WTC11 (cell line): ENCODE measurements around the gene LMOD1. TPM values are rescaled to one million over a fixed set of nuclear protein-coding genes. Genes with fewer than 3 reads are reported as not detected.

ENCODE experiments used
- ATAC-seq: fragments of 200-7000 bp; cut with Tn5 transposase; 2 replicates; pipeline ENCODE4 v1.10.0; 2021; ENCODE audit warnings: mild to moderate bottlenecking, moderate library complexity
- CTCF ChIA-PET: fragments of 300-600 bp; sonication (Branson Sonifier 250); formaldehyde crosslinking; loops from one replicate; lab custom pipeline; 2021; ENCODE audit warnings: antibody characterized with exemption; lab: Charles Lee
- POLR2A ChIA-PET: fragments of 350-600 bp; sonication (Branson Sonifier 250); formaldehyde crosslinking; loops from one replicate; lab custom pipeline; 2021; ENCODE audit warnings: antibody characterized with exemption; lab: Charles Lee
- DNase-seq: peaks from one replicate; pipeline ENCODE4 v3.0.0; 2021; ENCODE audit warnings: low spot score
- H3K27ac Mint-ChIP-seq: 2 replicates; pipeline ENCODE4 v1.8.0; 2021; ENCODE audit warnings: mixed read lengths
- H3K27me3 Mint-ChIP-seq: 2 replicates; pipeline ENCODE4 v1.8.0; 2021; ENCODE audit warnings: low read depth, mild to moderate bottlenecking, moderate library complexity, mixed read lengths
- H3K36me3 Mint-ChIP-seq: 2 replicates; pipeline ENCODE4 v1.8.0; 2021; ENCODE audit warnings: mixed read lengths
- H3K4me1 Mint-ChIP-seq: 2 replicates; pipeline ENCODE4 v1.8.0; 2022; ENCODE audit warnings: mixed read lengths
- H3K4me3 Mint-ChIP-seq: 2 replicates; pipeline ENCODE4 v1.8.0; 2021; ENCODE audit warnings: mild to moderate bottlenecking, moderate library complexity, mixed read lengths
- H3K9me3 Mint-ChIP-seq: 2 replicates; pipeline ENCODE4 v1.8.0; 2021; ENCODE audit warnings: mixed read lengths
- ARID4B ChIP-seq: sonication (generic); formaldehyde crosslinking; IDR thresholded peaks from 2 replicates; pipeline ENCODE4 v1.8.0; 2023; ENCODE audit warnings: missing genetic modification reagents, mild to moderate bottlenecking, borderline replicate concordance
- ATF6 ChIP-seq: sonication (generic); formaldehyde crosslinking; IDR thresholded peaks from 2 replicates; pipeline ENCODE4 v1.8.1; 2023; ENCODE audit warnings: mild to moderate bottlenecking, missing genetic modification reagents
- CBFB ChIP-seq: sonication (generic); formaldehyde crosslinking; IDR thresholded peaks from 2 replicates; pipeline ENCODE4 v1.8.1; 2022; ENCODE audit warnings: mild to moderate bottlenecking, low read depth, missing genetic modification reagents
- CREB1 ChIP-seq: sonication (generic); formaldehyde crosslinking; IDR thresholded peaks from 2 replicates; pipeline ENCODE4 v1.8.0; 2023; ENCODE audit warnings: mild to moderate bottlenecking, missing genetic modification reagents
- ELF4 ChIP-seq: sonication (generic); formaldehyde crosslinking; IDR thresholded peaks from 2 replicates; pipeline ENCODE4 v1.8.1; 2022; ENCODE audit warnings: low read depth, mild to moderate bottlenecking, moderate library complexity, missing genetic modification reagents
- EMX1 ChIP-seq: fragments of 250-450 bp; sonication (Bioruptor Pico); IDR thresholded peaks from 2 replicates; pipeline ENCODE4 v1.8.0; 2021; ENCODE audit warnings: mild to moderate bottlenecking
- JAZF1 ChIP-seq: fragments of 250-450 bp; sonication (Bioruptor Pico); IDR thresholded peaks from 2 replicates; pipeline ENCODE4 v1.9.0; 2021; ENCODE audit warnings: moderate library complexity, mild to moderate bottlenecking, inconsistent platforms
- MYBL2 ChIP-seq: sonication (generic); formaldehyde crosslinking; IDR thresholded peaks from 2 replicates; pipeline ENCODE4 v1.8.1; 2023; ENCODE audit warnings: mild to moderate bottlenecking, moderate library complexity, missing genetic modification reagents
- NR2C2 ChIP-seq: sonication (generic); formaldehyde crosslinking; IDR thresholded peaks from 2 replicates; pipeline ENCODE4 v1.8.0; 2022; ENCODE audit warnings: mild to moderate bottlenecking, missing genetic modification reagents
- RELA ChIP-seq: sonication (generic); formaldehyde crosslinking; IDR thresholded peaks from 2 replicates; pipeline ENCODE4 v1.8.1; 2022; ENCODE audit warnings: missing genetic modification reagents, mild to moderate bottlenecking, borderline replicate concordance
- SMAD4 ChIP-seq: sonication (generic); formaldehyde crosslinking; IDR thresholded peaks from 2 replicates; pipeline ENCODE4 v1.8.0; 2022; ENCODE audit warnings: mild to moderate bottlenecking, missing genetic modification reagents
- ZBTB43 ChIP-seq: sonication (generic); formaldehyde crosslinking; IDR thresholded peaks from 2 replicates; pipeline ENCODE4 v1.8.1; 2023; ENCODE audit warnings: mild to moderate bottlenecking, missing genetic modification reagents
- ZNF121 ChIP-seq: sonication (generic); formaldehyde crosslinking; IDR thresholded peaks from 2 replicates; pipeline ENCODE4 v1.8.0; 2023; ENCODE audit warnings: missing genetic modification reagents
- total RNA-seq: library from RNA; stranded (reverse); gene quantifications from 3 replicates; pipeline ENCODE4 v1.2.3, GENCODE V29; 2021
- TF ChIP-seq, protein P1 (sequence below): fragments of 250-450 bp; sonication (Bioruptor Pico); conservative IDR thresholded peaks from 2 replicates; pipeline ENCODE4 v1.9.0; 2021; ENCODE audit warnings: mild to moderate bottlenecking

Gene LMOD1
- total RNA-seq, 1 experiment from 2014 or later: 1.5 TPM

DNA sequence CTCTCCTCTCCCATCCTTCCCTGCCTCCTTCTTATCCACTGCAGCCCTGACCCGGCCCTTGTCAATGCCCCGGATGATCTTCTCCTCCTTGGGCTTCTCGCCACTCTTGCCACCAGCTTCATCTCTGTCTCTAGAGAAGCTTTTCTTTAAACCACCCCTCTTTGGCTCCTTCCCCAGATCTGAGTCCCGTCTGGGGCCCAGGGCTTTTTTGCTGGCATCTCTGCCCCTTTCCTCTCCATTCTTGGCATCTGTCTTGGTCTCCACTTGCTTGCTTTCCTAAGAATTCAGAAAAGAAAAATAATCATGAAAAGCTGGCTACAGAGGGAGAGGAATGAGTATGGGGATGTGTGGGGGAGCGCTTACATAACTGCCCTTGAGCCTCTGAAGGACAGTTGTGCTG lies 45.9 kb downstream of the LMOD1 start:
- ATAC-seq (no peak), DNase-seq (no peak)
- Mint-ChIP-seq H3K27ac (no peak overlapping the region), H3K4me1 (peaks cover 10% of the 10 kb centered on the region), H3K27me3 (peaks cover 4% of the 10 kb centered on the region), H3K4me3 (no peak overlapping the region), H3K36me3 (no peaks in the 10 kb centered on the region), H3K9me3 (no peaks in the 10 kb centered on the region)
- no peak for TF ChIP-seq CREB1
- CTCF ChIA-PET: no interaction called here
- POLR2A ChIA-PET: no interaction called here

DNA sequence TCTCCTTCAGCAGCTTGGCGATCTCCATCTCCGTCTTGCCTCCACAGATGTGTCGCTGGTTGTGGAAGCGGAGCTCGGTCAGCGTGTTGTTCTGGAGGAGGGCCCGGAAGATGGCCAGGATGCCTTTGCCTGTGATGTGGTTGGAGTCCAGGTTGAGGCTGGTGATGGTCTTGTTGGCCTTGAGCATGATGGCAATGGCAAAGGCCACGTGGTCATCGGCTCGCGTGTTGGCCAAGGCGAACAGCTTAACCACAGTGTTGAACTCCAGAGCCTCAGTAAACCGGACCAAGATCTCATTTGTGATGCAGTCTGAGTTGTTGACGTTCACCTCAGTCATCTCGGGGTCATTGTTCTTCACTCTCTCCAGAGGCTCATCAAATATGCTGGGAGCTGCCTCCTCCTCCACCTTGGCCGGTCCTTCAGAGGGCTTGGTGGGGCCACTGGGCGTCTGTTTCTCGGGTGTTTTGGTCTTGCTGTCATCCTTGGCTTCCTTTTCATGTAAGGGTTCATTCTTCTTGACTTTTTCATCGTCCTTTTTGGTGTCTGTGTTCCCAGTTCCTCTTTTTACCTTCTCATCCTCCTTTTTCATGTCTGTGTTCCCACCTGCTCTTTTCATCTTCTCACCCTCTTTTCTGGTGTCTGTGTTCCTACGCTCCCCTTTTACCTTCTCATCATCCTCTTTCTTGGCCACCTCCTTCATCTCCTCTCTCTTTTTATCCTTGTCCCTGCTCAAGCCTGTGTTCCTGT lies 46.5 kb downstream of the LMOD1 start:
- H3K9me3 Mint-ChIP-seq: no peaks in the 10 kb centered on the region
- CTCF ChIA-PET: interaction anchor here (1.4 kb wide), 3 partner anchors 45 to 99 kb away, joined by 3 to 4 read pairs (median 3); no protein-coding TSS in a partner anchor

More for the DNA sequence above, 46.5 kb downstream of the LMOD1 start:
- H3K27ac Mint-ChIP-seq: no peak overlapping the region
- no peaks in the 10 kb centered on the region for H3K36me3 Mint-ChIP-seq
- TF ChIP-seq CBFB (CRISPR knock-in tag) (no peak), MYBL2 (CRISPR knock-in tag) (no peak), CREB1 (no peak), ATF6 (no peak), SMAD4 (CRISPR knock-in tag) (no peak), ELF4 (CRISPR knock-in tag) (no peak), ZNF121 (no peak), ARID4B (CRISPR knock-in tag) (no peak), EMX1 (CRISPR knock-in tag) (no peak), ZBTB43 (CRISPR knock-in tag) (no peak), RELA (CRISPR knock-in tag) (no peak), JAZF1 (no peak), NR2C2 (CRISPR knock-in tag) (no peak)
- TF ChIP-seq, protein P1, sequence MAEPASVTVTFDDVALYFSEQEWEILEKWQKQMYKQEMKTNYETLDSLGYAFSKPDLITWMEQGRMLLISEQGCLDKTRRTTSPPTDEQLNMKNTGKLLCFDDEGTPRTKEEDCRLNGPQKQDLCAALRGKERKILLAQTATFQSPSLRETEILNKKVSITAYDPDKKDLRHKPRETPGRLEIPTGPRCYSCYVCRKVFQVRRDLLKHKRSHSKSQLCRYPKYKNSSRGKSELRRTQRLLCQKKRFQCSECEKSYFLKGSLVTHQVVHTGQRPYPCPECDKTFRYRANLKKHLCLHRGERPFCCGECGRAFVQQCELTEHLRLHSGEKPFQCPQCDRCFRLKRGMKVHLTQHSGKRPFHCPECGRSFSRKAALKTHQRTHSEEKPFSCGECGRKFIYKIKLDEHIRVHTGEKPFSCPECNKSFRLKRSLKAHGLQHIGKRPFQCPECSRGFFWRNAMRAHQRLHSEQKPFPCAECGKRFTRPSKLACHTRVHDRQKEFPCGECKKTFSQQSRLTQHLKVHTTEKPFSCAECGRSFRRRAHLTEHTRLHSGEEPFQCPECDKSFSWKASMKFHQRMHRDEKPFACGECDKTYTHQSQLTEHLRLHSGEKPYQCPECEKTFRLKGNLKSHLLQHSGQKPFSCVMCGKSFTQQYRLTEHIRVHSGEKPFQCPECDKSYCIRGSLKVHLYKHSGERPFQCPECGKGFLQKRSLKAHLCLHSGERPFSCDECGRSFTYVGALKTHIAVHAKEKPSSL (CRISPR knock-in tag): no peak
- TF ChIP-seq, all 79 proteins: peak for 0
- ATAC-seq (no peak), DNase-seq (no peak)
- no peak overlapping the region for H3K4me3 Mint-ChIP-seq
- POLR2A ChIA-PET: no interaction called here
- peaks cover 16% of the 10 kb centered on the region for H3K4me1 Mint-ChIP-seq
- peaks cover 4% of the 10 kb centered on the region for H3K27me3 Mint-ChIP-seq
